Measurements from ENCODE around the gene CLIC3.

CLIC3 gene

GRCh38 chr9:137030538-137031527 lies 34.5 kb upstream of the CLIC3 start:
- no peak for DNase-seq (ENCODE audit: low read depth in 2 of 2)
- no peak for TF ChIP-seq CTCF (IDR thresholded peaks at IDR 0.05; ENCODE audit: low read depth, low read length)
- no peak overlapping the region for H3K4me3 ChIP-seq (replicated peaks in 1 of 2; ENCODE audit: low read depth in 2 of 2, low read length in 2 of 2)

GRCh38 chr9:137030006-137030405 lies 33.6 kb upstream of the CLIC3 start:
- DNase-seq (ENCODE audit: low read depth in 2 of 2), result no peak
- no peak for TF ChIP-seq CTCF (IDR thresholded peaks at IDR 0.05; ENCODE audit: low read depth, low read length)
- no peak overlapping the region for H3K4me3 ChIP-seq (replicated peaks in 1 of 2; ENCODE audit: low read depth in 2 of 2, low read length in 2 of 2)

GRCh38 chr9:137029058-137029936 lies 32.9 kb upstream of the CLIC3 start:
- H3K4me3 ChIP-seq (replicated peaks in 1 of 2; ENCODE audit: low read depth in 2 of 2, low read length in 2 of 2), result no peak overlapping the region
- peak; percentile 96 for TF ChIP-seq CTCF (IDR thresholded peaks at IDR 0.05; ENCODE audit: low read depth, low read length)
- DNase-seq (ENCODE audit: low read depth in 2 of 2), result peak; percentile 63 to 66

- TF ChIP-seq CTCF (IDR thresholded peaks at IDR 0.05; ENCODE audit: low read depth, low read length), result peak; percentile 56
- peak; percentile 26 to 35 for DNase-seq (ENCODE audit: low read depth in 2 of 2)
- peak overlapping the region; percentile 49 to 53 for H3K4me3 ChIP-seq (replicated peaks in 1 of 2; ENCODE audit: low read depth in 2 of 2, low read length in 2 of 2)
Observed at GRCh38 chr9:137028263-137029057, 32.1 kb upstream of the CLIC3 start.

GRCh38 chr9:137027369-137028262 lies 31.2 kb upstream of the CLIC3 start, which contains the start of gene ABCA2:
TSS of gene ABCA2 (minus strand) at chr9:137028237. CDS start at chr9:137028140, 97 bp downstream.
- H3K4me3 ChIP-seq (replicated peaks in 1 of 2; ENCODE audit: low read depth in 2 of 2, low read length in 2 of 2), result peak within 1 kb of the TSS; percentile 49 to 53
- TF ChIP-seq CTCF (IDR thresholded peaks at IDR 0.05; ENCODE audit: low read depth, low read length), result no peak
- DNase-seq (ENCODE audit: low read depth in 2 of 2), result no peak

Data from cardiac fibroblast (primary cell).